ENCODE measurements around the gene NEBL. TPM values are rescaled to one million over a fixed set of nuclear protein-coding genes. Genes with fewer than 3 reads are reported as not detected.

The NEBL gene
- total and polyA plus RNA-seq, 8 donors, result 4.1 to 18.7 (median 15.1) TPM

DNA sequence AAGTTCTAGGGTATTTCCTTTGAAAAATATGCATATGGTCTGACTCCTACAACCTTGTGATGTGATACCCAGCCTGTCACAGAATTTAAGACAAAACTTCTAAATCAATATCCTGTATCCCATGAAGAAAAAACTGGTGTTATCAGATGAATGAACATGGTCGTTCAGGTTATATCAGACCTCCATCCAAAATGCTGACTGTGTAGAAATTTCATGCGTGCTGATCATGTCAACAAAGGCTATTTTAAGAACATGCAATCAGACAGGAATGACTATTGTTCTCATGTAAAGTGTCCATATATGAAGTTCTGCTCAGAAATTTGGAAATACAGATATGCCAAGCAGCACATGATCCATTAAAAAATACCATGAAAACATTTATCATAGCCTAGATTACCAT is 62.3 kb downstream of the NEBL start:
- H3K4me3 ChIP-seq, result no peak overlapping the region
- peaks cover 0 to 8% (median 0%) of the 10 kb centered on the region in 3 donors for H3K36me3 ChIP-seq
- no peaks in the 10 kb centered on the region for H3K27me3 ChIP-seq
- H3K9me3 ChIP-seq, result no peaks in the 10 kb centered on the region
- no peak overlapping the region for H3K27ac ChIP-seq
- TF ChIP-seq, protein P1, sequence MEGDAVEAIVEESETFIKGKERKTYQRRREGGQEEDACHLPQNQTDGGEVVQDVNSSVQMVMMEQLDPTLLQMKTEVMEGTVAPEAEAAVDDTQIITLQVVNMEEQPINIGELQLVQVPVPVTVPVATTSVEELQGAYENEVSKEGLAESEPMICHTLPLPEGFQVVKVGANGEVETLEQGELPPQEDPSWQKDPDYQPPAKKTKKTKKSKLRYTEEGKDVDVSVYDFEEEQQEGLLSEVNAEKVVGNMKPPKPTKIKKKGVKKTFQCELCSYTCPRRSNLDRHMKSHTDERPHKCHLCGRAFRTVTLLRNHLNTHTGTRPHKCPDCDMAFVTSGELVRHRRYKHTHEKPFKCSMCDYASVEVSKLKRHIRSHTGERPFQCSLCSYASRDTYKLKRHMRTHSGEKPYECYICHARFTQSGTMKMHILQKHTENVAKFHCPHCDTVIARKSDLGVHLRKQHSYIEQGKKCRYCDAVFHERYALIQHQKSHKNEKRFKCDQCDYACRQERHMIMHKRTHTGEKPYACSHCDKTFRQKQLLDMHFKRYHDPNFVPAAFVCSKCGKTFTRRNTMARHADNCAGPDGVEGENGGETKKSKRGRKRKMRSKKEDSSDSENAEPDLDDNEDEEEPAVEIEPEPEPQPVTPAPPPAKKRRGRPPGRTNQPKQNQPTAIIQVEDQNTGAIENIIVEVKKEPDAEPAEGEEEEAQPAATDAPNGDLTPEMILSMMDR (IDR thresholded peaks at IDR 0.05), result no peak
- no peak for DNase-seq
- no peak for ATAC-seq
- H3K4me1 ChIP-seq, result no peaks in the 10 kb centered on the region
- intact Hi-C loops (cut with DNase I), result no loop called here
- FAIRE-seq, result no peak
- 54 to 65% methylated on average over 2 of the region's 2 CpGs for WGBS, 2 donors

GRCh38 chr10:20822825-20823224 is 74.3 kb downstream of the NEBL start:
- H3K36me3 ChIP-seq, result no peaks in the 10 kb centered on the region
- H3K9me3 ChIP-seq, result no peaks in the 10 kb centered on the region
- no peak for DNase-seq
- no peak overlapping the region for H3K4me3 ChIP-seq
- no peaks in the 10 kb centered on the region for H3K4me1 ChIP-seq
- 96 to 98% methylated on average over 4 of the region's 4 CpGs for WGBS, 2 donors
- TF ChIP-seq, protein P1 (IDR thresholded peaks at IDR 0.05), result no peak
- no peak for ATAC-seq
- no peak overlapping the region for H3K27ac ChIP-seq
- H3K27me3 ChIP-seq, result no peaks in the 10 kb centered on the region
- no peak for FAIRE-seq
- intact Hi-C loops (cut with DNase I), result no loop called here

GRCh38 chr10:20817646-20818045 is 79.5 kb downstream of the NEBL start:
- Histone ChIP-seq H3K36me3 (no peaks in the 10 kb centered on the region), H3K4me3 (no peak overlapping the region), H3K4me1 (no peaks in the 10 kb centered on the region), H3K9me3 (no peaks in the 10 kb centered on the region), H3K27me3 (no peaks in the 10 kb centered on the region), H3K27ac (no peak overlapping the region)
- TF ChIP-seq, protein P1 (IDR thresholded peaks at IDR 0.05), result no peak
- ATAC-seq (no peak), FAIRE-seq (no peak), DNase-seq (no peak)
- intact Hi-C loops (cut with DNase I), result no loop called here
- 95 to 98% methylated on average over 5 of the region's 5 CpGs for WGBS, 2 donors

GRCh38 chr10:20817116-20817515 is 80.0 kb downstream of the NEBL start:
- Histone ChIP-seq H3K4me1 (no peaks in the 10 kb centered on the region), H3K27me3 (no peaks in the 10 kb centered on the region), H3K36me3 (no peaks in the 10 kb centered on the region), H3K27ac (no peak overlapping the region), H3K4me3 (no peak overlapping the region), H3K9me3 (no peaks in the 10 kb centered on the region)
- intact Hi-C loops (cut with DNase I), result no loop called here
- TF ChIP-seq, protein P1 (IDR thresholded peaks at IDR 0.05), result no peak
- ATAC-seq, result no peak
- FAIRE-seq, result no peak
- DNase-seq, result no peak
- 91 to 92% methylated on average over 3 of the region's 3 CpGs for WGBS, 2 donors

GRCh38 chr10:20814116-20814515 is 83.0 kb downstream of the NEBL start:
- Histone ChIP-seq H3K9me3 (no peaks in the 10 kb centered on the region), H3K36me3 (no peaks in the 10 kb centered on the region), H3K4me1 (no peaks in the 10 kb centered on the region), H3K27me3 (no peaks in the 10 kb centered on the region), H3K4me3 (no peak overlapping the region), H3K27ac (no peak overlapping the region)
- DNase-seq, result no peak
- FAIRE-seq, result no peak
- TF ChIP-seq, protein P1 (IDR thresholded peaks at IDR 0.05), result no peak
- ATAC-seq, result no peak
- 97 to 98% methylated on average over 5 of the region's 5 CpGs for WGBS, 2 donors
- intact Hi-C loops (cut with DNase I), result no loop called here
